ENCODE measurements around the gene CLDN14. TPM values are rescaled to one million over a fixed set of nuclear protein-coding genes. Genes with fewer than 3 reads are reported as not detected.

The CLDN14 gene
- total RNA-seq, 1 donor from 2014 or later: not detected

DNA sequence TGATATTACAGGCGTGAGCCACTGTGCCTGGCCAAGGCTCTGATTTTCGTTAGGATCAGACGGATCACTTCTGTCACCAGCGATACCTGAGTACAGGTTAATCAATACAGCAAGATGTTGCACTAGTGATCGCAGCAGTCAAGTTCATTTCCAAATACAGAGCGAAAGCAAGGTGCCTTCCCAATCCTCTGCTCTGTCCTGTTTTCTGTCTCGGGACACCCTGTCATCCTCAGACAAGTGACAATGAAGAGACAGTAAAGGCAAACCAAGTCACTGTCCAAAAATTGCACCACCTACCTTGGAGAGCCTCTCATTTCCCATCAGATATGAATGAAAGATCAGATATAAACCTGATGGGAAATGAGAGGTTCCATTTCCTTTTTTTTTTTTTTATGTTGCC is 5.6 kb upstream of the CLDN14 start:
- peaks cover 3% of the 10 kb centered on the region for H3K36me3 Mint-ChIP-seq (ENCODE audit: low read depth, unreplicated experiment)
- peaks cover 3% of the 10 kb centered on the region for H3K9me3 Mint-ChIP-seq (ENCODE audit: unreplicated experiment)
- peaks cover 3% of the 10 kb centered on the region for H3K27me3 Mint-ChIP-seq (ENCODE audit: low read depth, unreplicated experiment)
- Histone ChIP-seq H3K4me3 (ENCODE audit: insufficient read depth, low read depth, low read length) (no peak overlapping the region), H3K27ac (ENCODE audit: low read depth, low read length) (no peak overlapping the region), H3K36me3 (ENCODE audit: insufficient read depth, low read length) (no peaks in the 10 kb centered on the region), H3K79me2 (ENCODE audit: insufficient read depth, low read length) (no peaks in the 10 kb centered on the region), H4K20me1 (ENCODE audit: insufficient read depth, low read length) (no peaks in the 10 kb centered on the region), H3K9me3 (ENCODE audit: insufficient read depth, low read depth, low read length) (no peaks in the 10 kb centered on the region), H3K9ac (ENCODE audit: low read length) (no peak overlapping the region), H3K4me1 (ENCODE audit: insufficient read depth, low read length) (peaks cover 7% of the 10 kb centered on the region), H3K4me2 (ENCODE audit: low read length) (no peak overlapping the region), H3K27me3 (ENCODE audit: insufficient read depth, low read length) (no peaks in the 10 kb centered on the region), H2AFZ (ENCODE audit: low read depth, low read length) (no peak overlapping the region)
- no peak overlapping the region for H3K27ac Mint-ChIP-seq (ENCODE audit: unreplicated experiment)
- peaks cover 3% of the 10 kb centered on the region for H3K4me1 Mint-ChIP-seq (ENCODE audit: low read depth, unreplicated experiment)
- no peak overlapping the region for H3K4me3 Mint-ChIP-seq (ENCODE audit: unreplicated experiment)
- TF ChIP-seq EZH2 (IDR thresholded peaks at IDR 0.05; ENCODE audit: insufficient read depth, low read length): no peak
- TF ChIP-seq, protein P1, sequence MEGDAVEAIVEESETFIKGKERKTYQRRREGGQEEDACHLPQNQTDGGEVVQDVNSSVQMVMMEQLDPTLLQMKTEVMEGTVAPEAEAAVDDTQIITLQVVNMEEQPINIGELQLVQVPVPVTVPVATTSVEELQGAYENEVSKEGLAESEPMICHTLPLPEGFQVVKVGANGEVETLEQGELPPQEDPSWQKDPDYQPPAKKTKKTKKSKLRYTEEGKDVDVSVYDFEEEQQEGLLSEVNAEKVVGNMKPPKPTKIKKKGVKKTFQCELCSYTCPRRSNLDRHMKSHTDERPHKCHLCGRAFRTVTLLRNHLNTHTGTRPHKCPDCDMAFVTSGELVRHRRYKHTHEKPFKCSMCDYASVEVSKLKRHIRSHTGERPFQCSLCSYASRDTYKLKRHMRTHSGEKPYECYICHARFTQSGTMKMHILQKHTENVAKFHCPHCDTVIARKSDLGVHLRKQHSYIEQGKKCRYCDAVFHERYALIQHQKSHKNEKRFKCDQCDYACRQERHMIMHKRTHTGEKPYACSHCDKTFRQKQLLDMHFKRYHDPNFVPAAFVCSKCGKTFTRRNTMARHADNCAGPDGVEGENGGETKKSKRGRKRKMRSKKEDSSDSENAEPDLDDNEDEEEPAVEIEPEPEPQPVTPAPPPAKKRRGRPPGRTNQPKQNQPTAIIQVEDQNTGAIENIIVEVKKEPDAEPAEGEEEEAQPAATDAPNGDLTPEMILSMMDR (IDR thresholded peaks at IDR 0.05; ENCODE audit: insufficient read depth, low read depth, low read length): no peak
- FAIRE-seq (no peak), DNase-seq (ENCODE audit: low read depth) (no peak)

DNA sequence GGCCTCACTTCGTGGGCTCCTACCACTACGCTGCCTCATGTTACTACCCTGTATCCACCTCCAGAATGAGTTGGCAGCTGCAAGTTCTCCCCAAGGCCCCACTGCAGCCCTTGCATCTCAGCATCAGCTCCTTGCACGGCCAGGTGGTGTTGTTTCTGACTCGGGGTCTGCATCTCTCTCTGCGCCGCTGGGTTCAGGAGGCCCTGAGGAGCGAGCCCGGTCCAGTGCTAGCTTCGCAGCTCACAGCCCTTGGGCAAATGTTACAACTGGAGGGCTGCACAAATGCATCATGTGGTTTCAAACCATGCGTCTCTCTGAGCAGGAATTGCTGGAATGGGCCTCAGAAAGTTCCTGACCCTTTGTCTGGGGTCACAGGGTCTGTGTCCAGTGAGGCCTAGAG is 3.2 kb upstream of the CLDN14 start:
- no peak for DNase-seq (ENCODE audit: low read depth)
- Histone ChIP-seq H2AFZ (ENCODE audit: low read depth, low read length) (no peak overlapping the region), H3K27me3 (ENCODE audit: insufficient read depth, low read length) (no peaks in the 10 kb centered on the region), H3K9me3 (ENCODE audit: insufficient read depth, low read depth, low read length) (no peaks in the 10 kb centered on the region), H3K4me3 (ENCODE audit: insufficient read depth, low read depth, low read length) (no peak overlapping the region), H3K4me1 (ENCODE audit: insufficient read depth, low read length) (peaks cover 28% of the 10 kb centered on the region), H3K4me2 (ENCODE audit: low read length) (no peak overlapping the region), H3K36me3 (ENCODE audit: insufficient read depth, low read length) (no peaks in the 10 kb centered on the region), H3K79me2 (ENCODE audit: insufficient read depth, low read length) (no peaks in the 10 kb centered on the region), H3K27ac (ENCODE audit: low read depth, low read length) (no peak overlapping the region), H3K9ac (ENCODE audit: low read length) (no peak overlapping the region), H4K20me1 (ENCODE audit: insufficient read depth, low read length) (no peaks in the 10 kb centered on the region)
- FAIRE-seq: no peak
- no peak overlapping the region for H3K4me3 Mint-ChIP-seq (ENCODE audit: unreplicated experiment)
- H3K4me1 Mint-ChIP-seq (ENCODE audit: low read depth, unreplicated experiment): peaks cover 23% of the 10 kb centered on the region
- H3K36me3 Mint-ChIP-seq (ENCODE audit: low read depth, unreplicated experiment): peaks cover 3% of the 10 kb centered on the region
- TF ChIP-seq EZH2 (IDR thresholded peaks at IDR 0.05; ENCODE audit: insufficient read depth, low read length): no peak
- TF ChIP-seq, protein P1 (IDR thresholded peaks at IDR 0.05; ENCODE audit: insufficient read depth, low read depth, low read length): no peak
- H3K27me3 Mint-ChIP-seq (ENCODE audit: low read depth, unreplicated experiment): peaks cover 3% of the 10 kb centered on the region
- peaks cover 3% of the 10 kb centered on the region for H3K9me3 Mint-ChIP-seq (ENCODE audit: unreplicated experiment)
- no peak overlapping the region for H3K27ac Mint-ChIP-seq (ENCODE audit: unreplicated experiment)

DNA sequence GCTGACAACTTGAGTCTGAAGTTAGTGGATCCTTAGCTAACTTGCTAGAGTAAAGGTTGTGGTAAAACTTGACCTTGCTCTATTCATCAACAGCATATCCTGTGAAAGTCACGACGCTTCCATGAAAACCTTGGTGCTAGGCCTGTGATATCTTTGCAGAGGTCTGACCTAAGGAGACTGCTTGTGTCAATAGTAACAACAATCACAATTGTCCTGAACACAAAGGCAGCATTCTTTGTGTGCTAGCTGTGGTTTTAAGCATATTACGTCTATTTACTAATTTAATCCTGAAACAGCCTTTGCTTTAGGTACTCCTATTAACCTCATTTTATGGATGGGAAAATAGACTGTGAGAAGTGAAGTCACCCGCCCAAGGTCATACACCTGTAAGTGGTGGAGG is 2.8 kb upstream of the CLDN14 start:
- no peaks in the 10 kb centered on the region for H3K36me3 ChIP-seq (ENCODE audit: insufficient read depth, low read length)
- DNase-seq (ENCODE audit: low read depth): no peak
- no peaks in the 10 kb centered on the region for H3K79me2 ChIP-seq (ENCODE audit: insufficient read depth, low read length)
- H3K4me3 ChIP-seq (ENCODE audit: insufficient read depth, low read depth, low read length): no peak overlapping the region
- no peak for TF ChIP-seq EZH2 (IDR thresholded peaks at IDR 0.05; ENCODE audit: insufficient read depth, low read length)
- TF ChIP-seq, protein P1 (IDR thresholded peaks at IDR 0.05; ENCODE audit: insufficient read depth, low read depth, low read length): no peak
- H3K9me3 Mint-ChIP-seq (ENCODE audit: unreplicated experiment): peaks cover 3% of the 10 kb centered on the region
- no peak overlapping the region for H2AFZ ChIP-seq (ENCODE audit: low read depth, low read length)
- no peak overlapping the region for H3K4me2 ChIP-seq (ENCODE audit: low read length)
- no peaks in the 10 kb centered on the region for H3K27me3 ChIP-seq (ENCODE audit: insufficient read depth, low read length)
- H3K4me1 Mint-ChIP-seq (ENCODE audit: low read depth, unreplicated experiment): peaks cover 23% of the 10 kb centered on the region
- no peak overlapping the region for H3K27ac Mint-ChIP-seq (ENCODE audit: unreplicated experiment)
- H4K20me1 ChIP-seq (ENCODE audit: insufficient read depth, low read length): no peaks in the 10 kb centered on the region
- no peak overlapping the region for H3K9ac ChIP-seq (ENCODE audit: low read length)
- no peaks in the 10 kb centered on the region for H3K9me3 ChIP-seq (ENCODE audit: insufficient read depth, low read depth, low read length)
- H3K4me3 Mint-ChIP-seq (ENCODE audit: unreplicated experiment): no peak overlapping the region
- peaks cover 24% of the 10 kb centered on the region for H3K4me1 ChIP-seq (ENCODE audit: insufficient read depth, low read length)
- H3K36me3 Mint-ChIP-seq (ENCODE audit: low read depth, unreplicated experiment): peaks cover 3% of the 10 kb centered on the region
- no peak overlapping the region for H3K27ac ChIP-seq (ENCODE audit: low read depth, low read length)
- peaks cover 3% of the 10 kb centered on the region for H3K27me3 Mint-ChIP-seq (ENCODE audit: low read depth, unreplicated experiment)
- no peak for FAIRE-seq

All from astrocyte (in vitro differentiated cells and primary cell).